Left forelimb (tissue), 1 donor: ENCODE results near the gene NKPD1.
A peak's percentile ranks its signal among the peaks of the same experiment; 100 is the strongest.
"Not testable (repeated sequence)": the region's sequence is repeated elsewhere in the genome, so short reads cannot be mapped to it uniquely, and the experiment has no call there.

Experiments used
- DNase-seq: peaks from one replicate; pipeline ENCODE4 v3.0.0-alpha.2; 2018; ENCODE audit warnings: low spot score

The NKPD1 gene

GRCh38 chr19:45139286-45140143, 21.3 kb downstream of the NKPD1 start:
- DNase-seq: no peak

GRCh38 chr19:45138303-45138751, 22.5 kb downstream of the NKPD1 start:
- no peak for DNase-seq

- DNase-seq: peak; percentile 78
Measured at GRCh38 chr19:45137179-45137761, 23.5 kb downstream of the NKPD1 start.

GRCh38 chr19:45136507-45137178, 24.1 kb downstream of the NKPD1 start:
- DNase-seq: no peak

GRCh38 chr19:45135176-45135885, 25.5 kb downstream of the NKPD1 start:
- DNase-seq: no peak

- no peak for DNase-seq
Measured at GRCh38 chr19:45133661-45134060, 27.1 kb downstream of the NKPD1 start.

GRCh38 chr19:45130888-45131615, 29.7 kb downstream of the NKPD1 start:
- no peak for DNase-seq

GRCh38 chr19:45130236-45130635, 30.5 kb downstream of the NKPD1 start:
- DNase-seq: no peak

GRCh38 chr19:45128806-45129205, 32.0 kb downstream of the NKPD1 start:
- no peak for DNase-seq

GRCh38 chr19:45128146-45128545, 32.6 kb downstream of the NKPD1 start:
- no peak for DNase-seq

GRCh38 chr19:45126654-45127053, 34.1 kb downstream of the NKPD1 start:
- no peak for DNase-seq

- no peak for DNase-seq
Measured at GRCh38 chr19:45125975-45126493, 34.7 kb downstream of the NKPD1 start.

- DNase-seq: no peak
Measured at GRCh38 chr19:45125360-45125759, 35.4 kb downstream of the NKPD1 start.

GRCh38 chr19:45124021-45124420, 36.8 kb downstream of the NKPD1 start:
- DNase-seq: no peak

- DNase-seq: no peak
Measured at GRCh38 chr19:45123440-45123850, 37.3 kb downstream of the NKPD1 start.

GRCh38 chr19:45122832-45123231, 38.0 kb downstream of the NKPD1 start:
- no peak for DNase-seq

- DNase-seq: no peak
Measured at GRCh38 chr19:45121827-45122345, 38.9 kb downstream of the NKPD1 start.

- DNase-seq: no peak
Measured at GRCh38 chr19:45119582-45119981, 41.2 kb downstream of the NKPD1 start.

- not testable (repeated sequence) for DNase-seq
Measured at GRCh38 chr19:45118591-45119355, 42.0 kb downstream of the NKPD1 start.

GRCh38 chr19:45118106-45118505, 42.7 kb downstream of the NKPD1 start:
- DNase-seq: no peak
